Measurements from ENCODE around the gene ATP6V0D1. TPM values are rescaled to one million over a fixed set of nuclear protein-coding genes. Genes with fewer than 3 reads are reported as not detected.

Gene ATP6V0D1
- total and polyA plus RNA-seq, 3 experiments from 2014 or later: 49.3 to 107 (median 57.6) TPM

DNA sequence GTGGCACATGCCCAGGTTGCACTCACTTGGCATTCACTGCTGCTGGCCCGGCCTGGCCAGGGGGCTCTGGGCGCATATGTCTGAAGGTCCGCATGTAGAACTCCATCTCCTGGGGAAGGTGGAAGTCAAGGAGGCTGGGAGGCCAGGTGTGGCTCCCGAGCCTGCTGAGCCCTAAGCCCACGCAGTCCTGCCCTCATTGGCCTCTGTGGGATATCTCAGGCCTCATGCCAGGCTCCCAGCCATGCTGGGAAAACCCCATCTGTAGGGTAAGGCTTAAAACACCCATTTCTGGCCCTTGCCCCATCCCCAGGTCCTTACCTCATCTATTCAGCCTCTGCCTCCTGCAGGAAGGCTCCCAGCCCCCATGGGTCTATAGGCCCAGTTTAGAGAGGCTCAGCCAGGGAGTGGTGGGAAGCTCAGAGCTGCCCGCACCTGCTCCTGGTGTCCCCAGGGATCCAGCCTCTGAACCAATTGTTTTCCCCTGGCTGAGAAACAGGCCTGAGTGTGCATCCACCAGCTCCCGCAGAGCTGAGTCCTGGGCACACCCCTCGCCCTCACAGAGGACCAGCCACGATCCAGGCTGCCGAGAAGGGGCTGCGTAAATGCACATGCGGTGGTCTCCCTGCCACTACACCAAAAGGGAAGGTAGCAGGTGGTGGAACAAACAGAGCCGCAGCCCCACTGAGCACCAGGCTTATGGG lies 85.3 kb downstream of the ATP6V0D1 start:
- Mint-ChIP-seq H3K36me3 (no peaks in the 10 kb centered on the region), H3K27ac (no peak overlapping the region), H3K9me3 (no peaks in the 10 kb centered on the region), H3K4me3 (peak overlapping the region in 2 of 7 donors; percentile 32 to 77), H3K4me1 (peaks cover 0 to 12% (median 4%) of the 10 kb centered on the region in 3 donors), H3K27me3 (peaks cover 24 to 33% of the 10 kb centered on the region in 2 donors)
- CTCF ChIA-PET: no interaction called here
- no peaks in the 10 kb centered on the region for H3K9me3 ChIP-seq (ENCODE audit: low read length)
- POLR2A ChIA-PET: no interaction called here
- no peak overlapping the region for H3K27ac ChIP-seq (ENCODE audit: low read depth, low read length)
- peaks cover 19% of the 10 kb centered on the region for H3K27me3 ChIP-seq (ENCODE audit: insufficient read depth, low read length, poor library complexity, severe bottlenecking)
- no peak overlapping the region for H3K4me3 ChIP-seq (ENCODE audit: low read length)
- peaks cover 8% of the 10 kb centered on the region for H3K4me1 ChIP-seq (ENCODE audit: insufficient read depth, low read length)
- H3K36me3 ChIP-seq (ENCODE audit: insufficient read depth, low read length): no peaks in the 10 kb centered on the region
- DNase-seq: no peak

DNA sequence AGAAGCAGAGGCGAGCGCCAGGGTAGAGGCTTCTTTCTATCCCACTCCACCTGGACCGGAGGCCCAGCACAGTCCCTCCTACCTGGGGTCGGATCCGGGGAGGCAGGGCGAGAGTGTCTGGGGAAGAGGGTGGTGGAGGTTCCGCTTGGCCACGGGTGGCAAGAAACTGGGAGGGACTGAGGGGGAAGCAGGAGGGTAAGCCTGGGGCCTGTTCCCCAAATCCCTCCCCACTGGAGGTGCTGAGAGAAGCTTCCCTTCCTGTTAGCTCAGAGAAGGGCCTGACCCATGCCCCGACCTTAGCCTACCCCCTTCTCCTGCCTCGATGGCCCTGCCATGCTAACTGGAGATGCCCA lies 85.9 kb downstream of the ATP6V0D1 start:
- Histone ChIP-seq H3K27ac (ENCODE audit: low read depth, low read length) (no peak overlapping the region), H3K4me1 (ENCODE audit: insufficient read depth, low read length) (peaks cover 8% of the 10 kb centered on the region), H3K36me3 (ENCODE audit: insufficient read depth, low read length) (no peaks in the 10 kb centered on the region), H3K27me3 (ENCODE audit: insufficient read depth, low read length, poor library complexity, severe bottlenecking) (peaks cover 19% of the 10 kb centered on the region), H3K4me3 (ENCODE audit: low read length) (no peak overlapping the region), H3K9me3 (ENCODE audit: low read length) (no peaks in the 10 kb centered on the region)
- H3K4me3 Mint-ChIP-seq: peak overlapping the region in 3 of 7 donors; percentile 19 to 73 (median 32)
- peaks cover 24 to 32% of the 10 kb centered on the region in 2 donors for H3K27me3 Mint-ChIP-seq
- no peaks in the 10 kb centered on the region for H3K36me3 Mint-ChIP-seq
- CTCF ChIA-PET: no interaction called here
- H3K27ac Mint-ChIP-seq: no peak overlapping the region
- DNase-seq: no peak
- no peaks in the 10 kb centered on the region for H3K9me3 Mint-ChIP-seq
- POLR2A ChIA-PET: no interaction called here
- H3K4me1 Mint-ChIP-seq: peaks cover 0 to 12% (median 4%) of the 10 kb centered on the region in 3 donors

DNA sequence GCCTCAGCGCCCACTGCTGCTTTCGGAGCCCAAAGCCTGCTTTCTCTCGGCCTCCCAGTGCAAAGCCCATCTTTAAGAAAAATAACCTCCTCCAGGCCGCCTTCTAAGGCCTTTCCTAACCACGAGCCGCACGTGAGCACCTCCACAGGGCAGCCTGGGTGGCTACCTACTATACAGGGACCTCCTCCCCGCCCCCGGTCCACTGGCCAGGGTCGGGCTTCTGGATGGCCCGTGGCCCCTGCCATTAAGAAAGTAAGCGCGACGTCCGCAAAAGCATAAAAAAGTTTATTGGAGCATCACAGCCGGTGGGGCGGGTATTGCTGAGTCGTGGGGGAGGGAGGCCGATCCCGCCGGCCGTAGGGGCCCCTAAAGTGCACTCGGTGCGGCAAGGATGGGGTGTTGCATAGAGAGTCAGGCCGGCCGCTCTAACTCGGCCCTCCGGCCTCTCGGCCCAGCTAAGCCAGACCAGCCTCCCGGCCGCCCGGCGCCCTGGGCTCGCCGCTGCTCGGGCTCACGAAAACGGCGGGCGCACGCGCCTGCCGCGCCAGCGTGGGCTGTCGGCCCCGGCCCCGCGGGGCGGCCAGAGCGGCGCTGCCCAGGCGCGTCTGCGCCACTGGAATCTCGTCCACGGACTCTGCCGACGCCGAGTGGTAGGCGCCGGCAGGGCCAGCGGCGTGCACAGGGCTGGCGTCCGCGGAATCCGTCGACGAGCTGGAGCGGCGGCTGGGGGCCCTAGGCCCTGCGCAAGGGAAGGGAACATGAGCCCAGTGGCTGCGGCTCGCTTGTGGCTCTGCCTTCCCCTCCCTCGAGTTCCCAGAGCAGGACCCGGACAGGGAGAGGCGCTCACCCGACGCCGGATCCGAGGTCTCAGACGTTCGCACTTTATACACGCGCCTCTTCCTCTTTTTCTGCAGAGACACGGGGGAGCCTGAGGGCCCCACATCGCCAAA lies 86.5 kb downstream of the ATP6V0D1 start:
- Histone ChIP-seq H3K9me3 (ENCODE audit: low read length) (no peaks in the 10 kb centered on the region), H3K4me3 (ENCODE audit: low read length) (no peak overlapping the region), H3K4me1 (ENCODE audit: insufficient read depth, low read length) (peaks cover 8% of the 10 kb centered on the region), H3K36me3 (ENCODE audit: insufficient read depth, low read length) (no peaks in the 10 kb centered on the region), H3K27me3 (ENCODE audit: insufficient read depth, low read length, poor library complexity, severe bottlenecking) (peaks cover 19% of the 10 kb centered on the region), H3K27ac (ENCODE audit: low read depth, low read length) (no peak overlapping the region)
- peak overlapping the region in 6 of 7 donors; percentile 53 to 81 (median 68) for H3K4me3 Mint-ChIP-seq
- H3K36me3 Mint-ChIP-seq: no peaks in the 10 kb centered on the region
- H3K9me3 Mint-ChIP-seq: no peaks in the 10 kb centered on the region
- POLR2A ChIA-PET: interaction anchor here (0.6 kb wide), 1 partner anchor 1641 kb away, joined by 3 read pairs; no protein-coding TSS in a partner anchor
- CTCF ChIA-PET: no interaction called here
- no peak overlapping the region for H3K27ac Mint-ChIP-seq
- peaks cover 25 to 34% of the 10 kb centered on the region in 2 donors for H3K27me3 Mint-ChIP-seq
- peaks cover 0 to 12% (median 4%) of the 10 kb centered on the region in 3 donors for H3K4me1 Mint-ChIP-seq
- DNase-seq: no peak

DNA sequence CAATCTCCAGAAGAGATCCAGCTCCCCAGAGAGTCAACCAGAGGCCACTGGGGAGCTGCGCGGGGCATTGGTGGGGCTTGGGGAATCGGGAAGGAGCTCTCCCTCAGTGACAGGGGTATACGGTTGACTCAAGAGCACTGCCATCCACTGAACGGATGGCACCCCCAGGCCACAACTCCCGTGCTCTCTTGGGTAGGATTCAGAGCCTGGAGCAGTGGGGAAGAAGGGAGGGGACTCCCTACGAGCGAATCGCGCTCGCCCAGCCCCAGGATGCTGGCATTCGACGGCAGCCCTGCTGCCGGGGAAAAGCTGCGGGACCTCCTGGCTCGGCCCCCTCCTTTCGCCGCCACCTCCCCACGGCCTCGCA lies 87.2 kb downstream of the ATP6V0D1 start:
- CTCF ChIA-PET: no interaction called here
- H3K36me3 ChIP-seq (ENCODE audit: insufficient read depth, low read length): no peaks in the 10 kb centered on the region
- no peak overlapping the region for H3K27ac ChIP-seq (ENCODE audit: low read depth, low read length)
- peak overlapping the region; percentile 37 to 70 (median 65) for H3K4me3 Mint-ChIP-seq
- peaks cover 0 to 12% (median 4%) of the 10 kb centered on the region in 3 donors for H3K4me1 Mint-ChIP-seq
- no peaks in the 10 kb centered on the region for H3K9me3 Mint-ChIP-seq
- POLR2A ChIA-PET: interaction anchor here (0.6 kb wide), 1 partner anchor 1641 kb away, joined by 3 read pairs; no protein-coding TSS in a partner anchor
- H3K36me3 Mint-ChIP-seq: no peaks in the 10 kb centered on the region
- peaks cover 19% of the 10 kb centered on the region for H3K27me3 ChIP-seq (ENCODE audit: insufficient read depth, low read length, poor library complexity, severe bottlenecking)
- H3K27ac Mint-ChIP-seq: no peak overlapping the region
- no peak overlapping the region for H3K4me3 ChIP-seq (ENCODE audit: low read length)
- H3K9me3 ChIP-seq (ENCODE audit: low read length): no peaks in the 10 kb centered on the region
- peaks cover 25 to 34% of the 10 kb centered on the region in 2 donors for H3K27me3 Mint-ChIP-seq
- peaks cover 8% of the 10 kb centered on the region for H3K4me1 ChIP-seq (ENCODE audit: insufficient read depth, low read length)
- DNase-seq: no peak

DNA sequence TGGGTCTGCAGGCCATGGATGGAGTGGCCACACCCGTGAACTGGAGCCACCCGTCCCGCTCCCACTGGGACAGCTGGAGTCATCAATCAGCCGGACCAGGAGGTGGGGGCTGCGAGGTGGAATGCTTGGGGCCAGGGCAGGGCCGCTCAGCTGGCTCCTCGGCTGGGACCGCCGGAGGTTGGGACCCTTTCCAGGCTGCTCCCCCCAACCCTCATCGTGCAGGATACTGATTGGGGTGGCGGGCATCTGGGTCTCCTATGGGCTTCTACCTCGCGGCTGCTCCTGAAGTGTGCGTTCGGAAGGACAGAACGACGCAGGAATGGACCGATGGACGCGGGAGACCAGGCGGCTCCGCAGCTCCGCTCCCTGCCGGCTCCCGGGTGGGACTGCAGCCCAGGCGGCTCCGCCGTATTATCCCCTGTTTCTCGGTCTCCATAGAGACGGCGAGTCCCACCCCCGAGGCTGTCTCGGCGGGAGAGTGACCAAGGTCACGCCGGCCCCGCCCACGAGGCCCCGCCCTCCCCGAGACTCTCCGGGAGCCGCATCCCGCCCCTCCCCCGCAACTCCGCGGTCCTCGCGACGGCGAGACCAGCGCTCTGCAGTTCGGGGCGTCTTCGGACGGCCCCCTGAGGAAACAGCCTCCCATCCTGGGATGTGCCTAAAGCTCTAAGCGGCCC lies 87.7 kb downstream of the ATP6V0D1 start, which contains the start of gene TPPP3:
TSS of gene TPPP3 (minus strand) at position 388 of the 677 bp plus-strand sequence. CDS start 2,387 bp downstream, outside the sequence.
- Histone ChIP-seq H3K4me3 (ENCODE audit: low read length) (no peak within 1 kb of the TSS), H3K27me3 (ENCODE audit: insufficient read depth, low read length, poor library complexity, severe bottlenecking) (peaks cover 19% of the 10 kb centered on the region), H3K9me3 (ENCODE audit: low read length) (no peaks in the 10 kb centered on the region), H3K27ac (ENCODE audit: low read depth, low read length) (no peak within 1 kb of the TSS), H3K36me3 (ENCODE audit: insufficient read depth, low read length) (no peaks in the 10 kb centered on the region), H3K4me1 (ENCODE audit: insufficient read depth, low read length) (peaks cover 8% of the 10 kb centered on the region)
- H3K9me3 Mint-ChIP-seq: no peaks in the 10 kb centered on the region
- H3K4me1 Mint-ChIP-seq: peaks cover 0 to 12% (median 4%) of the 10 kb centered on the region in 3 donors
- POLR2A ChIA-PET: interaction anchor here (0.6 kb wide), 1 partner anchor 1642 kb away, joined by 3 read pairs; no protein-coding TSS in a partner anchor
- CTCF ChIA-PET: interaction anchor here (0.8 kb wide), 1 partner anchor 57 kb away, joined by 3 read pairs; no protein-coding TSS in a partner anchor
- H3K27ac Mint-ChIP-seq: peak within 1 kb of the TSS in 1 of 8 donors; percentile 15
- peaks cover 25 to 34% of the 10 kb centered on the region in 2 donors for H3K27me3 Mint-ChIP-seq
- H3K36me3 Mint-ChIP-seq: no peaks in the 10 kb centered on the region
- peak within 1 kb of the TSS; percentile 37 to 81 (median 67) for H3K4me3 Mint-ChIP-seq
- peak; percentile 13 to 58 (median 25) for DNase-seq

DNA sequence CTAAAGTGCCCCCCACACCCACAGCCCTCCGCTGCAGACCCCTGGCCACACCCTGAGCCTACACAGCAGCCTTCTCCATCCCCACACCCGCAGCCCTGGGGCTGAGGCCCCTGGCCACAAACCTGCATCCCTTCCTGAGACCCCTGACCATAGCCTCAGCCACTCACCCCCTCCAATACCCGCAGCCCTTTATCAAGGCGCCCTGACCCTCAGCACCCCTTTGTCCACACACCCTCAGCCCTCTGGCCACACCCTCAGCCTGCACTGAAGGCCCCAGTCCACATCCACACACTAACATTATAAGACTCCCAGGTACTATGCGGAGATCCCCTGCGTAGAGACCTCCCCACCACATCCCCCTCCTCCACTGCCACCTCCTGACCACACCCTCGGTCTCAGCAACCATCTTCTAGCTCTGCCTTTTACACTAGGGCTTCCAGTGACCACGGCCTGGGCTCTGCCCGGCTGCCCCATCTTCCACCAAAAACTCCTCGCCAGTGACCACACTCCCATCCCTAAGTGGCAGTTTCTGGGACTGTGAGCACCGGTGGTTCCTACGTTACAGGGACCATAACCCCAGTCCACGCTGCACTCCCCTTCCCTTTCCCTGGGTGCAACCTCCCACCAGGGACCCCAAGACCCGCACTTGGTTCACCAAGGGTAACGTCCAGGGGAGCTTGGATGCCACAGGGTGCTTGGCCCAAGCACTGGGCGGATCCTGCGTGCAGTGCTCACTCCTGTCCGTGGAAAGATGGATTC lies 88.5 kb downstream of the ATP6V0D1 start:
- Mint-ChIP-seq H3K36me3 (no peaks in the 10 kb centered on the region), H3K4me3 (peak overlapping the region in 1 of 7 donors; percentile 4), H3K9me3 (no peaks in the 10 kb centered on the region), H3K4me1 (peaks cover 0 to 12% (median 4%) of the 10 kb centered on the region in 3 donors), H3K27ac (peak overlapping the region in 1 of 8 donors; percentile 15), H3K27me3 (peaks cover 25 to 34% of the 10 kb centered on the region in 2 donors)
- Histone ChIP-seq H3K4me1 (ENCODE audit: insufficient read depth, low read length) (peaks cover 8% of the 10 kb centered on the region), H3K27ac (ENCODE audit: low read depth, low read length) (no peak overlapping the region), H3K36me3 (ENCODE audit: insufficient read depth, low read length) (no peaks in the 10 kb centered on the region), H3K9me3 (ENCODE audit: low read length) (no peaks in the 10 kb centered on the region), H3K27me3 (ENCODE audit: insufficient read depth, low read length, poor library complexity, severe bottlenecking) (peaks cover 19% of the 10 kb centered on the region), H3K4me3 (ENCODE audit: low read length) (no peak overlapping the region)
- CTCF ChIA-PET: interaction anchor here (0.8 kb wide), 1 partner anchor 58 kb away, joined by 3 read pairs; no protein-coding TSS in a partner anchor
- no peak for DNase-seq
- POLR2A ChIA-PET: no interaction called here
